GM18507 (cell line): ENCODE measurements around the gene HNRNPH2.
A peak's percentile ranks its signal among the peaks of the same experiment; 100 is the strongest.

ENCODE experiments used
- DNase-seq: peaks from one replicate; pipeline ENCODE4 v3.0.0; 2011; ENCODE audit warnings: low read depth; ENCODE audit not compliant: insufficient read length; ENCODE audit errors: extremely low spot score
- FAIRE-seq: peaks from 2 replicates; lab custom pipeline; 2011; peaks lifted over from hg19 to GRCh38; lab: Jason Lieb, UNC

The HNRNPH2 gene

GRCh38 chrX:101393530-101394305 lies 14.3 kb upstream of the HNRNPH2 start:
- DNase-seq (no peak), FAIRE-seq (no peak)

- DNase-seq = no peak
- no peak for FAIRE-seq
Measured at GRCh38 chrX:101394372-101394771, 13.7 kb upstream of the HNRNPH2 start.

- no peak for FAIRE-seq
- DNase-seq = no peak
Measured at GRCh38 chrX:101395789-101396188, 12.2 kb upstream of the HNRNPH2 start.

GRCh38 chrX:101397779-101398178 lies 10.2 kb upstream of the HNRNPH2 start:
- DNase-seq (no peak), FAIRE-seq (no peak)

GRCh38 chrX:101398694-101399093 lies 9.3 kb upstream of the HNRNPH2 start:
- no peak for FAIRE-seq

GRCh38 chrX:101399825-101400224 lies 8.2 kb upstream of the HNRNPH2 start:
- FAIRE-seq (no peak), DNase-seq (no peak)

More at GRCh38 chrX:101398694-101399093, 9.3 kb upstream of the HNRNPH2 start:
- no peak for DNase-seq

GRCh38 chrX:101407167-101407747 lies 765 bp upstream of the HNRNPH2 start:
- DNase-seq (no peak), FAIRE-seq (no peak)

- FAIRE-seq (no peak), DNase-seq (no peak)
Measured at GRCh38 chrX:101408532-101408841, 465 bp downstream of the HNRNPH2 start.

GRCh38 chrX:101409043-101409442 lies 1.0 kb downstream of the HNRNPH2 start:
- FAIRE-seq (no peak), DNase-seq (no peak)

GRCh38 chrX:101410461-101410860 lies 2.4 kb downstream of the HNRNPH2 start:
- FAIRE-seq = no peak
- no peak for DNase-seq

GRCh38 chrX:101411984-101412383 lies 4.0 kb downstream of the HNRNPH2 start:
- DNase-seq (no peak), FAIRE-seq (peak; percentile 33)

- DNase-seq (no peak), FAIRE-seq (peak; percentile 63)
Measured at GRCh38 chrX:101415180-101416145, 7.4 kb downstream of the HNRNPH2 start.

GRCh38 chrX:101416691-101417090 lies 8.7 kb downstream of the HNRNPH2 start:
- DNase-seq (no peak), FAIRE-seq (no peak)

- DNase-seq = no peak
- FAIRE-seq = no peak
Measured at GRCh38 chrX:101417190-101417589, 9.2 kb downstream of the HNRNPH2 start.

GRCh38 chrX:101417981-101418841 lies 10.2 kb downstream of the HNRNPH2 start:
- FAIRE-seq = peak; percentile 39
- no peak for DNase-seq

- DNase-seq = no peak
Measured at GRCh38 chrX:101419489-101419888, 11.5 kb downstream of the HNRNPH2 start.

GRCh38 chrX:101427954-101428353 lies 19.9 kb downstream of the HNRNPH2 start:
- FAIRE-seq (no peak), DNase-seq (no peak)

More at GRCh38 chrX:101419489-101419888, 11.5 kb downstream of the HNRNPH2 start:
- no peak for FAIRE-seq

- FAIRE-seq = no peak
- no peak for DNase-seq
Measured at GRCh38 chrX:101429934-101430333, 21.9 kb downstream of the HNRNPH2 start.

GRCh38 chrX:101430457-101431078 lies 22.5 kb downstream of the HNRNPH2 start:
- FAIRE-seq (peak; percentile 91), DNase-seq (no peak)
